HepG2 (cell line): ENCODE results near the gene GAL3ST2. TPM values are rescaled to one million over a fixed set of nuclear protein-coding genes. Genes with fewer than 3 reads are reported as not detected.

Source experiments
- CEBPB ChIP-seq: IDR thresholded peaks from 2 replicates; pipeline ENCODE4 v1.6.1; 2011; ENCODE audit warnings: low read depth, low read length, improper control_type of control experiment, borderline replicate concordance
- DPF2 ChIP-seq: sonication (generic); formaldehyde crosslinking; IDR thresholded peaks from 2 replicates; pipeline ENCODE4 v1.4.0; 2020; ENCODE audit warnings: mild to moderate bottlenecking, low read depth, missing genetic modification reagents, borderline replicate concordance
- ESRRA ChIP-seq: sonication (generic); formaldehyde crosslinking; IDR thresholded peaks from 2 replicates; pipeline ENCODE4 v1.5.1; 2020; ENCODE audit warnings: mild to moderate bottlenecking, low read depth, missing genetic modification reagents
- KLF11 ChIP-seq: IDR thresholded peaks from 2 replicates; pipeline ENCODE4 v1.6.1; 2016; ENCODE audit warnings: missing compliant biosample characterization
- POGZ ChIP-seq: sonication (generic); formaldehyde crosslinking; IDR thresholded peaks from 2 replicates; pipeline ENCODE4 v1.4.0; 2020; ENCODE audit warnings: mild to moderate bottlenecking, missing genetic modification reagents
- SATB2 ChIP-seq: sonication (generic); formaldehyde crosslinking; IDR thresholded peaks from 2 replicates; pipeline ENCODE4 v1.5.0; 2020; ENCODE audit warnings: missing genetic modification reagents
- TBX3 ChIP-seq: fragments of 450-650 bp; IDR thresholded peaks from 2 replicates; pipeline ENCODE4 v1.6.1; 2017; ENCODE audit warnings: antibody characterized with exemption, mild to moderate bottlenecking, inconsistent platforms, borderline replicate concordance
- THAP11 ChIP-seq: IDR thresholded peaks from 2 replicates; pipeline ENCODE4 v1.6.1; 2016; ENCODE audit warnings: missing biosample characterization, missing genetic modification reagents
- U2AF2 ChIP-seq: fragments of 200-400 bp; formaldehyde crosslinking; IDR thresholded peaks from 2 replicates; pipeline ENCODE4 v1.6.1; 2017; ENCODE audit warnings: low read depth, mild to moderate bottlenecking, low read length
- ZNF138 ChIP-seq: sonication (generic); formaldehyde crosslinking; IDR thresholded peaks from 2 replicates; pipeline ENCODE4 v1.5.0; 2020; ENCODE audit warnings: mild to moderate bottlenecking, low read depth, missing genetic modification reagents
- ZNF143 ChIP-seq: sonication (generic); formaldehyde crosslinking; IDR thresholded peaks from 2 replicates; pipeline ENCODE4 v1.4.0; 2020; ENCODE audit warnings: missing genetic modification reagents
- ZNF558 ChIP-seq: sonication (generic); formaldehyde crosslinking; IDR thresholded peaks from 2 replicates; pipeline ENCODE4 v1.9.0; 2022; ENCODE audit warnings: mild to moderate bottlenecking, missing genetic modification reagents, borderline replicate concordance
- ZNF564 ChIP-seq: sonication (generic); formaldehyde crosslinking; IDR thresholded peaks from 2 replicates; pipeline ENCODE4 v1.8.1; 2023; ENCODE audit warnings: mild to moderate bottlenecking, missing genetic modification reagents
- ZNF687 ChIP-seq: sonication (generic); formaldehyde crosslinking; IDR thresholded peaks from 2 replicates; pipeline ENCODE4 v1.5.1; 2020; ENCODE audit warnings: mild to moderate bottlenecking, missing genetic modification reagents, moderate library complexity
- ZNF775 ChIP-seq: sonication (generic); formaldehyde crosslinking; IDR thresholded peaks from 2 replicates; pipeline ENCODE4 v1.4.0; 2020; ENCODE audit warnings: missing genetic modification reagents, mild to moderate bottlenecking, moderate library complexity, borderline replicate concordance
- ZNF883 ChIP-seq: sonication (generic); formaldehyde crosslinking; IDR thresholded peaks from 2 replicates; pipeline ENCODE4 v1.5.1; 2020; ENCODE audit warnings: mild to moderate bottlenecking, missing genetic modification reagents; ENCODE audit errors: not compliant biosample characterization
- ZZZ3 ChIP-seq: sonication (generic); formaldehyde crosslinking; IDR thresholded peaks from 2 replicates; pipeline ENCODE4 v1.4.0; 2020; ENCODE audit warnings: missing genetic modification reagents, mild to moderate bottlenecking, borderline replicate concordance
- polyA plus RNA-seq, 8 experiments: library from polyadenylated mRNA; depleted of rRNA in 3 of 8; stranded (reverse) in 7 of 8; unstranded in 1 of 8; fragments of >200 nt; fragmentation: Illumina TruSeq in 4 of 8; extraction: Trizol in 4 of 8; gene quantifications; 2 replicates each; pipeline versions ENCODE4 v1.2.1 to v1.2.3, GENCODE V29; 2011 to 2016; ENCODE audit warnings: low read depth in 4 of 8, missing spikeins in 1 of 8, mixed read lengths in 1 of 8; ENCODE audit not compliant: insufficient read depth in 1 of 8
- total RNA-seq, 5 experiments: library from RNA; depleted of rRNA; stranded (reverse); fragments of >200 nt; fragmentation: Illumina TruSeq; extraction: Trizol; gene quantifications; 2 replicates each; pipeline ENCODE4 v1.2.3, GENCODE V29; 2016; ENCODE audit warnings: low read depth in 1 of 5
- TF ChIP-seq, protein P1 (sequence below): sonication (generic); formaldehyde crosslinking; IDR thresholded peaks from 2 replicates; pipeline ENCODE4 v1.4.0; 2020; ENCODE audit warnings: missing genetic modification reagents, borderline replicate concordance
- TF ChIP-seq, protein P2 (sequence below): sonication (generic); formaldehyde crosslinking; IDR thresholded peaks from 2 replicates; pipeline ENCODE4 v1.5.1; 2020; ENCODE audit warnings: mild to moderate bottlenecking, moderate library complexity, missing genetic modification reagents

Gene GAL3ST2
- total and polyA plus RNA-seq, 2 of the 13 experiments (the other 11 are each of a cell fraction or from before 2014, with no cell fraction given), result 0.17 to 0.20 TPM

DNA sequence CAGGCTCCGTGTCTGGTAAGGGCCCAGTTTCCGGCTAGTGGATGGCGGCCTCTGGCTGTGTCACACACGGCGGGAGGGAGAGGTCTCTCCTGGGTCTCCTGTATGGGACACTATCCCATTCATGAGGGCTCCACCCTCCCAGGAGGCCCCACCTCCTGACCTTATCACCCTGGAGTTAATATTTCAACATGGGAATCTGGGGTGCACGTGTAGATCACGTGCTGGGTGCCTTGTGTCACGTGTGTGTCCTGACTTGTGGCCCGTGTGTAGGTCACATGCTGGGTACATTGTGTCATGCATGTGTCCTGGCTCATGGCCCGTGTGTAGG is 42.3 kb downstream of the GAL3ST2 start (continued):
- peak; percentile 82 for TF ChIP-seq ZNF687 (CRISPR knock-in tag)
- TF ChIP-seq U2AF2, result no peak
- no peak for TF ChIP-seq ZNF138
- TF ChIP-seq ZNF143 (CRISPR knock-in tag), result no peak
- peak; percentile 80; the same call in 1 of the 2 replicates for TF ChIP-seq CEBPB
- peak; percentile 47; the same call in 1 of the 2 replicates for TF ChIP-seq DPF2 (CRISPR knock-in tag)
- TF ChIP-seq TBX3, result peak; percentile 58; the same call in 1 of the 2 replicates
- peak; percentile 62; the same call in 1 of the 2 replicates for TF ChIP-seq ZZZ3 (CRISPR knock-in tag)
- peak; percentile 54 for TF ChIP-seq POGZ (CRISPR knock-in tag)
- TF ChIP-seq ESRRA (CRISPR knock-in tag), result peak; percentile 59
- TF ChIP-seq ZNF775 (CRISPR knock-in tag), result peak; percentile 75; the same call in 1 of the 2 replicates
- peak; percentile 84 for TF ChIP-seq THAP11 (CRISPR knock-in tag)
- TF ChIP-seq ZNF564 (CRISPR knock-in tag), result peak; percentile 91
- no peak for TF ChIP-seq SATB2 (CRISPR knock-in tag)
- TF ChIP-seq ZNF558 (CRISPR knock-in tag), result peak; percentile 62; the same call in 1 of the 2 replicates
- TF ChIP-seq, protein P1, sequence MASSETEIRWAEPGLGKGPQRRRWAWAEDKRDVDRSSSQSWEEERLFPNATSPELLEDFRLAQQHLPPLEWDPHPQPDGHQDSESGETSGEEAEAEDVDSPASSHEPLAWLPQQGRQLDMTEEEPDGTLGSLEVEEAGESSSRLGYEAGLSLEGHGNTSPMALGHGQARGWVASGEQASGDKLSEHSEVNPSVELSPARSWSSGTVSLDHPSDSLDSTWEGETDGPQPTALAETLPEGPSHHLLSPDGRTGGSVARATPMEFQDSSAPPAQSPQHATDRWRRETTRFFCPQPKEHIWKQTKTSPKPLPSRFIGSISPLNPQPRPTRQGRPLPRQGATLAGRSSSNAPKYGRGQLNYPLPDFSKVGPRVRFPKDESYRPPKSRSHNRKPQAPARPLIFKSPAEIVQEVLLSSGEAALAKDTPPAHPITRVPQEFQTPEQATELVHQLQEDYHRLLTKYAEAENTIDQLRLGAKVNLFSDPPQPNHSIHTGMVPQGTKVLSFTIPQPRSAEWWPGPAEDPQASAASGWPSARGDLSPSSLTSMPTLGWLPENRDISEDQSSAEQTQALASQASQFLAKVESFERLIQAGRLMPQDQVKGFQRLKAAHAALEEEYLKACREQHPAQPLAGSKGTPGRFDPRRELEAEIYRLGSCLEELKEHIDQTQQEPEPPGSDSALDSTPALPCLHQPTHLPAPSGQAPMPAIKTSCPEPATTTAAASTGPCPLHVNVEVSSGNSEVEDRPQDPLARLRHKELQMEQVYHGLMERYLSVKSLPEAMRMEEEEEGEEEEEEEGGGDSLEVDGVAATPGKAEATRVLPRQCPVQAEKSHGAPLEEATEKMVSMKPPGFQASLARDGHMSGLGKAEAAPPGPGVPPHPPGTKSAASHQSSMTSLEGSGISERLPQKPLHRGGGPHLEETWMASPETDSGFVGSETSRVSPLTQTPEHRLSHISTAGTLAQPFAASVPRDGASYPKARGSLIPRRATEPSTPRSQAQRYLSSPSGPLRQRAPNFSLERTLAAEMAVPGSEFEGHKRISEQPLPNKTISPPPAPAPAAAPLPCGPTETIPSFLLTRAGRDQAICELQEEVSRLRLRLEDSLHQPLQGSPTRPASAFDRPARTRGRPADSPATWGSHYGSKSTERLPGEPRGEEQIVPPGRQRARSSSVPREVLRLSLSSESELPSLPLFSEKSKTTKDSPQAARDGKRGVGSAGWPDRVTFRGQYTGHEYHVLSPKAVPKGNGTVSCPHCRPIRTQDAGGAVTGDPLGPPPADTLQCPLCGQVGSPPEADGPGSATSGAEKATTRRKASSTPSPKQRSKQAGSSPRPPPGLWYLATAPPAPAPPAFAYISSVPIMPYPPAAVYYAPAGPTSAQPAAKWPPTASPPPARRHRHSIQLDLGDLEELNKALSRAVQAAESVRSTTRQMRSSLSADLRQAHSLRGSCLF, result no peak
- TF ChIP-seq, protein P2, sequence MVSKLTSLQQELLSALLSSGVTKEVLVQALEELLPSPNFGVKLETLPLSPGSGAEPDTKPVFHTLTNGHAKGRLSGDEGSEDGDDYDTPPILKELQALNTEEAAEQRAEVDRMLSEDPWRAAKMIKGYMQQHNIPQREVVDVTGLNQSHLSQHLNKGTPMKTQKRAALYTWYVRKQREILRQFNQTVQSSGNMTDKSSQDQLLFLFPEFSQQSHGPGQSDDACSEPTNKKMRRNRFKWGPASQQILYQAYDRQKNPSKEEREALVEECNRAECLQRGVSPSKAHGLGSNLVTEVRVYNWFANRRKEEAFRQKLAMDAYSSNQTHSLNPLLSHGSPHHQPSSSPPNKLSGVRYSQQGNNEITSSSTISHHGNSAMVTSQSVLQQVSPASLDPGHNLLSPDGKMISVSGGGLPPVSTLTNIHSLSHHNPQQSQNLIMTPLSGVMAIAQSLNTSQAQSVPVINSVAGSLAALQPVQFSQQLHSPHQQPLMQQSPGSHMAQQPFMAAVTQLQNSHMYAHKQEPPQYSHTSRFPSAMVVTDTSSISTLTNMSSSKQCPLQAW (CRISPR knock-in tag), result peak; percentile 99
- peak; percentile 47 for TF ChIP-seq ZNF883 (CRISPR knock-in tag)
- TF ChIP-seq KLF11, result peak; percentile 93
